ENCODE results near the gene RCL1.
"Not testable (repeated sequence)": the region's sequence is repeated elsewhere in the genome, so short reads cannot be mapped to it uniquely, and the experiment has no call there.

RCL1 gene

GRCh38 chr9:4784403-4784802 lies 8.3 kb upstream of the RCL1 start:
- no peak for DNase-seq

- no peak for DNase-seq
These were observed 6.1 kb upstream of the RCL1 start for GRCh38 chr9:4786599-4786998.

GRCh38 chr9:4787876-4788275 lies 4.9 kb upstream of the RCL1 start:
- DNase-seq, result no peak

GRCh38 chr9:4788703-4789102 lies 4.0 kb upstream of the RCL1 start:
- no peak for DNase-seq

GRCh38 chr9:4792054-4792571 lies 631 bp upstream of the RCL1 start:
- DNase-seq, result peak in 1 of 2 experiments; percentile 72

- DNase-seq, result no peak
These were observed 983 bp downstream of the RCL1 start for GRCh38 chr9:4793459-4794395.

GRCh38 chr9:4794691-4795090 lies 1.9 kb downstream of the RCL1 start:
- DNase-seq, result no peak

- not testable (repeated sequence) for DNase-seq
These were observed 2.4 kb downstream of the RCL1 start for GRCh38 chr9:4795108-4795507.

- no peak for DNase-seq
These were observed 3.8 kb downstream of the RCL1 start for GRCh38 chr9:4796530-4796929.

GRCh38 chr9:4796988-4797853 lies 4.5 kb downstream of the RCL1 start:
- peak; percentile 53 to 60 for DNase-seq

- DNase-seq, result no peak
These were observed 5.1 kb downstream of the RCL1 start for GRCh38 chr9:4797854-4798150.

- no peak for DNase-seq
These were observed 5.7 kb downstream of the RCL1 start for GRCh38 chr9:4798281-4799032.

GRCh38 chr9:4799033-4799430 lies 6.3 kb downstream of the RCL1 start:
- DNase-seq, result no peak

- no peak for DNase-seq
These were observed 7.0 kb downstream of the RCL1 start for GRCh38 chr9:4799775-4800174.

GRCh38 chr9:4801156-4801555 lies 8.4 kb downstream of the RCL1 start:
- no peak for DNase-seq

- DNase-seq, result no peak
These were observed 11.2 kb downstream of the RCL1 start for GRCh38 chr9:4803670-4804530.

- DNase-seq, result no peak
These were observed 11.8 kb downstream of the RCL1 start for GRCh38 chr9:4804531-4805016.

GRCh38 chr9:4805191-4805918 lies 12.6 kb downstream of the RCL1 start:
- no peak for DNase-seq

GRCh38 chr9:4810565-4810964 lies 17.8 kb downstream of the RCL1 start:
- DNase-seq, result no peak

- DNase-seq, result no peak
These were observed 19.1 kb downstream of the RCL1 start for GRCh38 chr9:4811824-4812223.

- no peak for DNase-seq
These were observed 20.1 kb downstream of the RCL1 start for GRCh38 chr9:4812858-4813257.

All from NCI-H446 (cell line).